ENCODE measurements around the gene OXSR1.
"Not testable (repeated sequence)": the region's sequence is repeated elsewhere in the genome, so short reads cannot be mapped to it uniquely, and the experiment has no call there.

The OXSR1 gene

DNA sequence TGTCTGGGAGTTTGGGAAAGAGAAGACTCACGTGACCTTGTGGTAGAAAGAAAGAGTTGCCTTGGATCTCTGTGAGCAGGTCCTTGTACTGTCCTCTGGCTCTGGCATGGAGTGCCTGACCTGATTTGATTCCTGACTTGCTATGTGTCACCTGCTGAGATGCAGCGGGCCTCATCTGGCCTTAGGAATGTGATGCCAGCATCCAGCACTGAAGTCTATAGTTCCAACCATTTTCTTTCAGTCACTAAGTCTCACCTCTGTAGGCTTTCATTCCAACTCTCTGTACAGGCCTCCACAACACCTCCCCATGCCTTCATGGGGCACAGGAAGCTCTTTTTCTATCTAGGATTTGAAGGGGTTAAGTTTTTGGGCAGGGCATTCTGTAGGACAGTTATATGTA is 12.1 kb upstream of the OXSR1 start:
- DNase-seq (ENCODE audit: low read depth), result no peak
- no peak overlapping the region for H3K4me3 ChIP-seq (replicated peaks; ENCODE audit: low read depth, low read length)
- TF ChIP-seq, protein P1, sequence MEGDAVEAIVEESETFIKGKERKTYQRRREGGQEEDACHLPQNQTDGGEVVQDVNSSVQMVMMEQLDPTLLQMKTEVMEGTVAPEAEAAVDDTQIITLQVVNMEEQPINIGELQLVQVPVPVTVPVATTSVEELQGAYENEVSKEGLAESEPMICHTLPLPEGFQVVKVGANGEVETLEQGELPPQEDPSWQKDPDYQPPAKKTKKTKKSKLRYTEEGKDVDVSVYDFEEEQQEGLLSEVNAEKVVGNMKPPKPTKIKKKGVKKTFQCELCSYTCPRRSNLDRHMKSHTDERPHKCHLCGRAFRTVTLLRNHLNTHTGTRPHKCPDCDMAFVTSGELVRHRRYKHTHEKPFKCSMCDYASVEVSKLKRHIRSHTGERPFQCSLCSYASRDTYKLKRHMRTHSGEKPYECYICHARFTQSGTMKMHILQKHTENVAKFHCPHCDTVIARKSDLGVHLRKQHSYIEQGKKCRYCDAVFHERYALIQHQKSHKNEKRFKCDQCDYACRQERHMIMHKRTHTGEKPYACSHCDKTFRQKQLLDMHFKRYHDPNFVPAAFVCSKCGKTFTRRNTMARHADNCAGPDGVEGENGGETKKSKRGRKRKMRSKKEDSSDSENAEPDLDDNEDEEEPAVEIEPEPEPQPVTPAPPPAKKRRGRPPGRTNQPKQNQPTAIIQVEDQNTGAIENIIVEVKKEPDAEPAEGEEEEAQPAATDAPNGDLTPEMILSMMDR (IDR thresholded peaks at IDR 0.05; ENCODE audit: low read length, missing control alignments), result no peak

DNA sequence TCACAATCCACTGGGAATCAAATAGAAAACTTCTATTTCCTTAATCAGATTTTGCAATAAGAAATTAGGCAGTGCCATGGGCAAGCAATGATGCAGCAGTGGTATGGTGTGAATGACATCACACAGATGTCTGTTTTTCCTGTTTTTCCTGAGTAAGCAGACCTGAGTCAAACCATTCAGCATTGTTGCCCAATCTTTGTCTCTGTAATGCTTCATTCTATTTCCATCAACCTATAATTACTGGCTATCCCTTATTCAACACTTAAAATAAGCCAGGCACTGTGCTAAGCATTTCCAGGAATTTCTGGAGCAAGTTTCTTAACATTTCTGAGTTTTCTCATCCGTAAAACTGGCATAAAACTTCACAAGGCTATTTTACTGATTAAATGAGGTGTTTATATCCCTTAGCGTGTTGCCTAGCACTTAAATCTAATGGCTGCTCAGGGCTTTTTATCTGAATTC is 11.3 kb upstream of the OXSR1 start:
- DNase-seq (ENCODE audit: low read depth), result peak; percentile 94
- TF ChIP-seq, protein P1 (IDR thresholded peaks at IDR 0.05; ENCODE audit: low read length, missing control alignments), result no peak
- no peak overlapping the region for H3K4me3 ChIP-seq (replicated peaks; ENCODE audit: low read depth, low read length)

DNA sequence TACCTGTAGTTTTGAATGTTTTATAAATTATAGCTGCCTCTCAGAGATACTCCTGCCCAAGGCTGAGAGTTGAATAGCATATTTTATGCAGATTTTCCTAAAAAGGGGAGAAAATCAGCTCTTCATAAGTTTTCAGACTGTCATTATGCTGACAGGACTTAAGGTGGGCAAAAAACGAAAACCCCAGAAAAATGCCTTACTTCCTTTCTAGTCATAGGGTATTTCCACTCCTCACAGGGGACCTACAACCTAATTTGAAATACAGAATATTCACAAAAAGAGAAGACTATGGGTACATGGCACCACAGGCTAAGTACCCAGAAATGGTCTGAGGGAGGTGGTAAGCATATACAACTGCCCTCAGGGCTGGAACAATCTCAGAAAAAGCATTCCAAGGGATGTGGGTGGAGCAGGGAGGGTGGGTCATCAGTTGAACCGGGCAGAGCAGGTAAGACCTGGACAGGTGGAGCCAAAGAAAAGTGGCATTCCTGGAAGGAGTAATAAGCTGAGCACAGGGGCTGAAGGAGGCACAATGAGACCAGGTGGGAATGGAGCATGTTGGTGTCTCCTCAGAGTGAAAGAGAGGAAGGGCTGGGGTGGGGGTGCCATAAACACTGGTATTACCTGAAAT is 10.6 kb upstream of the OXSR1 start:
- TF ChIP-seq, protein P1 (IDR thresholded peaks at IDR 0.05; ENCODE audit: low read length, missing control alignments), result no peak
- no peak for DNase-seq (ENCODE audit: low read depth)

DNA sequence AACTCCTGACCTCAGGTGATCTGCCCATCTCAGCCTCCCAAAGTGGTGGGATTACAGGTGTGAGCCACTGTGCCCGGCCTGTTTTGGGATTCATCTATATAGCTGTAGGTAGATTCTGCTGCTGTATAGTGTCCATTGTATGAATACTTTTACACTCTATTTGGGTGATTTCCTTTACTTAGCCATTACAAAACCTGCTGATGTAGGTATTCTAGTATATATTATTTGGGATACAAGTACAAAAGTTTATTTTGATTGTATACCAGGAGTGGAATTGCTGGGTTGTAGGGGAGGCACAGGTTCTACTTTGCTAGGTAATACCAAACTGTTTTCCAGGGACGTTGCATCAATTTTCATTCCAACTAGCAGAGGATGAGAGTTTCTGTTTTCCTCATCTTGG is 9.5 kb upstream of the OXSR1 start:
- TF ChIP-seq, protein P1 (IDR thresholded peaks at IDR 0.05; ENCODE audit: low read length, missing control alignments), result no peak
- no peak for DNase-seq (ENCODE audit: low read depth)
- no peak overlapping the region for H3K4me3 ChIP-seq (replicated peaks; ENCODE audit: low read depth, low read length)

More for the DNA sequence above, 10.6 kb upstream of the OXSR1 start:
- H3K4me3 ChIP-seq (replicated peaks; ENCODE audit: low read depth, low read length), result no peak overlapping the region

DNA sequence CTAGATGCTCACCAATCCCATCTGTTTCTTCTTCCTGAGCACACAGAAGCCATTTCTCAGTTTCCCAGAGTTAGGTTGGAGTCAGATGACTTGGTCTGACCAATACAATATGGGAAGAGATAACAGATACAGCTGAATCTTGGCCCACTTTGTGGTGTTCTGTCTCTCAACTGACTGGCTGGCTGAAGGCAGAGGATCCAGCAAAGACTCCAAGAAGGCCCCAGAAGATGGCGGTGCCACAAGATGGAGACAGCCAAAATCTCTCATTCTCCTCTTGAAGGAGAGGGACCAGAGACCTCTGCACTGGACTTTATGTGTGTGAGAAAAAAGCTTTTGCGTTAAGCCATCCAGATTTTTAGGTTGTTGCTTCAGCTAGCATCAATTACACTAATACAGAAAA is 8.2 kb upstream of the OXSR1 start:
- DNase-seq (ENCODE audit: low read depth), result no peak
- TF ChIP-seq, protein P1 (IDR thresholded peaks at IDR 0.05; ENCODE audit: low read length, missing control alignments), result no peak
- no peak overlapping the region for H3K4me3 ChIP-seq (replicated peaks; ENCODE audit: low read depth, low read length)

DNA sequence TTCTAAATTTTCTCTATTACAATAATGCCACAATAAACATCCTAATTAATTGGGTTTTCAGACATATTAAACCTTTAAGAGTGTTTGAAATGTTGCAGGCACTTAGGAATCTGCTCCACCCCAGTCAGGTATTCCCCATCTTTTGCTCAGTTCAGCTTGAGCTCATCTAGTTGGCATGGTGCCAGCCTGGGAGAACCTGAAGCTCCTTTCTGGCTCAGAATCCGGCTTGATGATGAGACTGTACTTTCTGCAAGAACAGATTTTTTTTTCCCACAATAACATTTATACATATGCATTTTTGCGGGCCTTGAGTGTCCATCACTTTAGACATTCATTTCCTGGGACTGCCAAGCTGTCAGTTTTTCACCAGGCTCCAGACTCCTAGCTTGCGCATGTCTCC is 7.7 kb upstream of the OXSR1 start:
- TF ChIP-seq, protein P1 (IDR thresholded peaks at IDR 0.05; ENCODE audit: low read length, missing control alignments), result no peak
- H3K4me3 ChIP-seq (replicated peaks; ENCODE audit: low read depth, low read length), result no peak overlapping the region
- no peak for DNase-seq (ENCODE audit: low read depth)

DNA sequence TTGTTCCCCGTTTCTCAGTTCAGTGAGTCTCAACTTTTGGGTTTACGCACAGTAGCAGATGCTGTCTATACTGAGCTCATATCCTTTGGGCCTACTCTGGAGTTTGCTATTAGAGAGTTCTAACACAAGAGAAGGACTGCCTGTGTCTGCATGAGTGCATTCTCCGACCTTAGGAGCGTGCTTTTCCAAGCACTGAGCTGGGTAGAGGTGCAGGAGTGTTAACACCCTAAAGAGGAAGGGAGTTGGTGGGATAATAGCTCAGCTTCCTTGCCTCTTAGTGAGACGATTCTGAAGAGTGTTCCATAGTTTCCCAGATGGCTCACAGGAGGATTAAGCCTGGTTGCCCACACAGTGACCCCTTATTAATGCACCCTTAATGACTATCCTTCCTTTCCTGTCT is 6.9 kb upstream of the OXSR1 start:
- TF ChIP-seq, protein P1 (IDR thresholded peaks at IDR 0.05; ENCODE audit: low read length, missing control alignments), result no peak
- no peak overlapping the region for H3K4me3 ChIP-seq (replicated peaks; ENCODE audit: low read depth, low read length)

DNA sequence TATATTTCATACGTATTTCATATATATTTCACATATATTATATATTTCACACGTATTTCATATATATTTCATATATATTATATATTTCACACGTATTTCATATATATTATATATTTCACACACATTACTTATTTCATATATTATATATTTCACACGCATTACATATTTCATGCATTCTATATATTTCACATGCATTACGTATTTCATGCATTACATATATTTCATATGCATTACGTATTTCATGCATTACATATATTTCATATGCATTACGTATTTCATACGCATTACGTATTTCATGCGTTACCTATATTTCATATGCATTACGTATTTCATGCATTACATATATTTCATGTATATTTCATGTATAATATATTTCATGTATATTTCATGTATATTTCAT is 4.6 kb upstream of the OXSR1 start:
- H3K4me3 ChIP-seq (replicated peaks; ENCODE audit: low read depth, low read length); DNase-seq (ENCODE audit: low read depth): not testable (repeated sequence)

More for the DNA sequence above, 6.9 kb upstream of the OXSR1 start:
- DNase-seq (ENCODE audit: low read depth), result no peak
